SK-N-SH (cell line): ENCODE results near the gene BBS9. TPM values are rescaled to one million over a fixed set of nuclear protein-coding genes. Genes with fewer than 3 reads are reported as not detected.

ENCODE experiments used
- CTCF ChIA-PET: fragments of 300-600, 350-600 bp; formaldehyde crosslinking; extraction: SDS; loops from one replicate; lab custom pipeline; 2021; lab: Yijun Ruan, JAX
- POLR2A ChIA-PET: fragments of 350-600 bp; sonication (Branson Sonifier 250); formaldehyde crosslinking; extraction: SDS; loops from one replicate; lab custom pipeline; 2020; ENCODE audit warnings: antibody characterized with exemption, inconsistent platforms; lab: Yijun Ruan, JAX
- DNase-seq: peaks from one replicate; pipeline ENCODE4 v3.0.0; 2012
- H2AFZ ChIP-seq: fragments of 200-600 bp; sonication (generic); 2 replicates; pipeline ENCODE4 v1.8.1; 2016; ENCODE audit warnings: antibody characterized with exemption, mild to moderate bottlenecking, low read depth
- H3F3A ChIP-seq: fragments of 200-600 bp; sonication (generic); replicated peaks from 2 replicates; pipeline ENCODE3; 2016; ENCODE audit warnings: antibody characterized with exemption, mild to moderate bottlenecking; ENCODE audit not compliant: insufficient read depth
- H3K27ac ChIP-seq, 2 experiments: fragments of 200-500 bp in 1 of 2; fragments of 200-600 bp in 1 of 2; sonication (Bioruptor generic) in 1 of 2; sonication (generic), shearing (Covaris generic) in 1 of 2; 2 replicates each; pipeline versions ENCODE4 v1.5.1 to v1.6.1; 2014 to 2016; ENCODE audit warnings: low read depth in 2 of 2, inconsistent platforms in 1 of 2, low read length in 1 of 2, mild to moderate bottlenecking in 1 of 2, mixed read lengths in 1 of 2
- H3K27me3 ChIP-seq: fragments of 200-600 bp; sonication (generic), shearing (Covaris generic); 2 replicates; pipeline ENCODE4 v1.6.1; 2016; ENCODE audit warnings: mixed run types; ENCODE audit not compliant: insufficient read depth
- H3K36me3 ChIP-seq, 2 experiments: fragments of 200-500 bp in 1 of 2; fragments of 200-600 bp in 1 of 2; sonication (Bioruptor generic) in 1 of 2; sonication (generic) in 1 of 2; replicated peaks in 1 of 2; 2 replicates each; pipeline versions ENCODE3 to v1.5.1; 2014 to 2016; ENCODE audit warnings: low read length in 1 of 2, mild to moderate bottlenecking in 1 of 2; ENCODE audit not compliant: insufficient read depth in 2 of 2, control insufficient read depth in 1 of 2
- H3K4me1 ChIP-seq, 2 experiments: fragments of 200-500 bp in 1 of 2; fragments of 200-600 bp in 1 of 2; sonication (Bioruptor generic) in 1 of 2; sonication (generic), shearing (Covaris generic) in 1 of 2; 2 replicates each; pipeline versions ENCODE4 v1.5.1 to v1.6.1; 2014 to 2016; ENCODE audit warnings: low read depth in 1 of 2, low read length in 1 of 2, mixed run types in 1 of 2; ENCODE audit not compliant: insufficient read depth in 2 of 2, control insufficient read depth in 1 of 2
- H3K4me2 ChIP-seq: fragments of 200-600 bp; sonication (generic), shearing (Covaris generic); 2 replicates; pipeline ENCODE4 v1.6.1; 2017; ENCODE audit warnings: mixed run types
- H3K4me3 ChIP-seq, 2 experiments: fragments of 200-500 bp in 1 of 2; fragments of 200-600 bp in 1 of 2; sonication (Bioruptor generic) in 1 of 2; sonication (generic), shearing (Covaris generic) in 1 of 2; 2 replicates each; pipeline versions ENCODE4 v1.5.1 to v1.8.1; 2014 to 2016; ENCODE audit warnings: low read depth in 2 of 2, inconsistent platforms in 1 of 2, low read length in 1 of 2, mild to moderate bottlenecking in 1 of 2, mixed read lengths in 1 of 2, moderate library complexity in 1 of 2
- H3K79me2 ChIP-seq: fragments of 200-600 bp; sonication (generic); 2 replicates; pipeline ENCODE4 v1.8.1; 2017; ENCODE audit warnings: mild to moderate bottlenecking; ENCODE audit not compliant: insufficient read depth
- H3K9ac ChIP-seq: fragments of 200-600 bp; sonication (generic); 2 replicates; pipeline ENCODE4 v1.6.1; 2017; ENCODE audit warnings: mixed run types
- H3K9me2 ChIP-seq: fragments of 200-600 bp; sonication (generic); 2 replicates; pipeline ENCODE4 v1.6.1; 2017; ENCODE audit warnings: mixed run types
- H3K9me3 ChIP-seq: fragments of 200-600 bp; sonication (generic); 2 replicates; pipeline ENCODE4 v1.6.1; 2017; ENCODE audit warnings: mixed run types, mild to moderate bottlenecking, moderate library complexity
- H4K20me1 ChIP-seq: fragments of 200-600 bp; sonication (generic); 2 replicates; pipeline ENCODE4 v1.6.1; 2017; ENCODE audit warnings: mild to moderate bottlenecking, mixed run types; ENCODE audit not compliant: insufficient read depth
- CTCF ChIP-seq: fragments of 200-600 bp; sonication (generic); IDR thresholded peaks from 2 replicates; pipeline ENCODE4 v1.6.1; 2017; ENCODE audit warnings: antibody characterized with exemption, mild to moderate bottlenecking, moderate library complexity
- ELF1 ChIP-seq: IDR thresholded peaks from 2 replicates; pipeline ENCODE4 v1.4.0; 2012
- EP300 ChIP-seq, 2 experiments: IDR thresholded peaks; 2 replicates each; pipeline versions ENCODE4 v1.4.0 to v1.6.1; 2012; ENCODE audit warnings: borderline replicate concordance in 1 of 2, low read depth in 1 of 2, low read length in 1 of 2
- FOXJ3 ChIP-seq: sonication (generic); formaldehyde crosslinking; IDR thresholded peaks from 2 replicates; pipeline ENCODE4 v1.5.1; 2020; ENCODE audit warnings: mild to moderate bottlenecking, missing genetic modification reagents
- FOXM1 ChIP-seq: IDR thresholded peaks from 2 replicates; pipeline ENCODE4 v1.4.0; 2012; ENCODE audit warnings: low read depth, mild to moderate bottlenecking
- GATA2 ChIP-seq: sonication (generic); formaldehyde crosslinking; IDR thresholded peaks from 2 replicates; pipeline ENCODE4 v1.5.0; 2020; ENCODE audit warnings: mild to moderate bottlenecking, missing genetic modification reagents
- MAX ChIP-seq: IDR thresholded peaks from 2 replicates; pipeline ENCODE4 v1.4.0; 2012; ENCODE audit warnings: low read depth
- MXI1 ChIP-seq: IDR thresholded peaks from 2 replicates; pipeline ENCODE4 v1.6.1; 2012; ENCODE audit warnings: mild to moderate bottlenecking, low read depth, low read length, improper control_type of control experiment
- NFIC ChIP-seq: IDR thresholded peaks from 2 replicates; pipeline ENCODE4 v1.4.0; 2012; ENCODE audit warnings: borderline replicate concordance
- POLR2AphosphoS5 ChIP-seq: IDR thresholded peaks from 2 replicates; pipeline ENCODE4 v1.6.1; 2012; ENCODE audit warnings: low read depth, low read length
- RAD21 ChIP-seq: IDR thresholded peaks from 2 replicates; pipeline ENCODE4 v1.6.1; 2012; ENCODE audit warnings: mild to moderate bottlenecking, low read length
- RCOR1 ChIP-seq: fragments of 150-350 bp; IDR thresholded peaks from 2 replicates; pipeline ENCODE4 v1.6.1; 2017; ENCODE audit warnings: antibody characterized with exemption, low read length
- RFX5 ChIP-seq: IDR thresholded peaks from 2 replicates; pipeline ENCODE4 v1.6.1; 2012; ENCODE audit warnings: mild to moderate bottlenecking, improper control_type of control experiment, low read length
- RXRA ChIP-seq: IDR thresholded peaks from 2 replicates; pipeline ENCODE4 v1.4.0; 2012; ENCODE audit warnings: low read depth, mild to moderate bottlenecking, borderline replicate concordance
- TAF1 ChIP-seq: IDR thresholded peaks from 2 replicates; pipeline ENCODE4 v1.6.1; 2012; ENCODE audit warnings: low read depth, mild to moderate bottlenecking, low read length, moderate library complexity, borderline replicate concordance
- TCF12 ChIP-seq: IDR thresholded peaks from 2 replicates; pipeline ENCODE4 v1.4.0; 2012
- TEAD4 ChIP-seq: IDR thresholded peaks from 2 replicates; pipeline ENCODE4 v1.4.0; 2012; ENCODE audit warnings: mild to moderate bottlenecking, borderline replicate concordance; ENCODE audit not compliant: insufficient read depth
- YY1 ChIP-seq: IDR thresholded peaks from 2 replicates; pipeline ENCODE4 v1.4.0; 2012; ENCODE audit warnings: low read depth, mild to moderate bottlenecking
- WGBS: methylation state at CpG from one replicate; pipeline ENCODE4 v1.1.6; 2017; ENCODE audit warnings: low lambda C conversion rate; 5-methylcytosine and 5-hydroxymethylcytosine counted together
- polyA plus RNA-seq, 3 experiments: library from polyadenylated mRNA; depleted of rRNA; stranded (reverse); fragments of >200 nt; gene quantifications; 2 replicates each; pipeline ENCODE4 v1.2.3, GENCODE V29; 2012
- TF ChIP-seq, protein P1 (sequence below): fragments of 150-350 bp; IDR thresholded peaks from 2 replicates; pipeline ENCODE4 v1.6.1; 2017; ENCODE audit warnings: antibody characterized with exemption, low read length, low read depth, borderline replicate concordance

The BBS9 gene
- polyA plus RNA-seq, 1 of the 3 experiments (the other 2 are of a cell fraction) = 7.5 TPM

GRCh38 chr7:33626869-33627268 is 497.5 kb downstream of the BBS9 start:
- Histone ChIP-seq H4K20me1 (no peaks in the 10 kb centered on the region), H3K4me2 (no peak overlapping the region), H3K27me3 (no peaks in the 10 kb centered on the region), H3K36me3 (no peaks in the 10 kb centered on the region), H3K79me2 (no peaks in the 10 kb centered on the region), H2AFZ (no peak overlapping the region), H3K4me1 (no peaks in the 10 kb centered on the region), H3F3A (no peaks in the 10 kb centered on the region), H3K9me3 (no peaks in the 10 kb centered on the region), H3K27ac (no peak overlapping the region), H3K4me3 (no peak overlapping the region), H3K9ac (no peak overlapping the region), H3K9me2 (no peaks in the 10 kb centered on the region)
- ChIA-PET POLR2A (interaction anchor here (0.6 kb wide), 1 partner anchor 19 kb away, joined by 3 read pairs; no protein-coding TSS in a partner anchor), CTCF (no interaction called here)
- TF ChIP-seq NFIC (no peak), TCF12 (no peak), POLR2AphosphoS5 (no peak), FOXM1 (no peak), GATA2 (CRISPR knock-in tag) (no peak), ELF1 (no peak), MAX (no peak), RAD21 (no peak), TAF1 (no peak), TEAD4 (no peak), CTCF (no peak), FOXJ3 (no peak), RFX5 (no peak), YY1 (no peak), RCOR1 (no peak), RXRA (no peak), MXI1 (no peak), EP300 (IDR thresholded peaks at IDR 0.05; ENCODE audit: borderline replicate concordance in 1 of 2, low read depth in 1 of 2, low read length in 1 of 2) (no peak)
- TF ChIP-seq, protein P1, sequence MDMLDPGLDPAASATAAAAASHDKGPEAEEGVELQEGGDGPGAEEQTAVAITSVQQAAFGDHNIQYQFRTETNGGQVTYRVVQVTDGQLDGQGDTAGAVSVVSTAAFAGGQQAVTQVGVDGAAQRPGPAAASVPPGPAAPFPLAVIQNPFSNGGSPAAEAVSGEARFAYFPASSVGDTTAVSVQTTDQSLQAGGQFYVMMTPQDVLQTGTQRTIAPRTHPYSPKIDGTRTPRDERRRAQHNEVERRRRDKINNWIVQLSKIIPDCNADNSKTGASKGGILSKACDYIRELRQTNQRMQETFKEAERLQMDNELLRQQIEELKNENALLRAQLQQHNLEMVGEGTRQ = no peak
- no peak for DNase-seq
- WGBS = 44% methylated on average over 2 of the region's 2 CpGs
